ENCODE results near the gene RPL22L1. TPM values are rescaled to one million over a fixed set of nuclear protein-coding genes. Genes with fewer than 3 reads are reported as not detected.
"Not testable (repeated sequence)": the region's sequence is repeated elsewhere in the genome, so short reads cannot be mapped to it uniquely, and the experiment has no call there.

The RPL22L1 gene
- total RNA-seq, 6 donors from 2014 or later: 4.2 to 33.7 (median 29.0) TPM

GRCh38 chr3:170835336-170835735 lies 34.7 kb downstream of the RPL22L1 start:
- H3K4me3 ChIP-seq: no peak overlapping the region
- no peaks in the 10 kb centered on the region for H3K4me1 ChIP-seq
- DNase-seq: no peak
- H3K27me3 ChIP-seq: no peaks in the 10 kb centered on the region
- H3K27ac ChIP-seq: no peak overlapping the region
- H3K9me3 ChIP-seq: no peaks in the 10 kb centered on the region
- no peak for TF ChIP-seq CTCF (IDR thresholded peaks at IDR 0.05)
- TF ChIP-seq EP300 (IDR thresholded peaks at IDR 0.05): no peak
- TF ChIP-seq POLR2A (IDR thresholded peaks at IDR 0.05): no peak
- no peak for TF ChIP-seq POLR2AphosphoS5 (IDR thresholded peaks at IDR 0.05)
- no peaks in the 10 kb centered on the region for H3K36me3 ChIP-seq
- WGBS, 2 donors: 26 to 35% methylated on average over 3 of the region's 3 CpGs
- no peak for ATAC-seq (ENCODE audit: low FRiP score in 2 of 2)

- H3K4me3 ChIP-seq: no peak overlapping the region
- TF ChIP-seq CTCF (IDR thresholded peaks at IDR 0.05) (no peak), POLR2A (IDR thresholded peaks at IDR 0.05) (no peak), EP300 (IDR thresholded peaks at IDR 0.05) (no peak), POLR2AphosphoS5 (IDR thresholded peaks at IDR 0.05) (no peak)
- no peak overlapping the region for H3K27ac ChIP-seq
- no peak for ATAC-seq (ENCODE audit: low FRiP score in 2 of 2)
- no peak for DNase-seq
- no peaks in the 10 kb centered on the region for H3K9me3 ChIP-seq
- H3K27me3 ChIP-seq: no peaks in the 10 kb centered on the region
- H3K4me1 ChIP-seq: no peaks in the 10 kb centered on the region
- no peaks in the 10 kb centered on the region for H3K36me3 ChIP-seq
- 85 to 91% methylated on average over 4 of the region's 4 CpGs for WGBS, 2 donors
These were observed 39.4 kb downstream of the RPL22L1 start for GRCh38 chr3:170830580-170830979.

GRCh38 chr3:170829546-170830272 lies 40.3 kb downstream of the RPL22L1 start:
- no peak for TF ChIP-seq EP300 (IDR thresholded peaks at IDR 0.05)
- no peak for TF ChIP-seq POLR2AphosphoS5 (IDR thresholded peaks at IDR 0.05)
- TF ChIP-seq CTCF (IDR thresholded peaks at IDR 0.05): no peak
- no peak for TF ChIP-seq POLR2A (IDR thresholded peaks at IDR 0.05)

GRCh38 chr3:170826047-170826446 lies 43.9 kb downstream of the RPL22L1 start:
- no peak for DNase-seq
- Histone ChIP-seq H3K9me3 (no peaks in the 10 kb centered on the region), H3K4me3 (no peak overlapping the region), H3K27me3 (no peaks in the 10 kb centered on the region), H3K27ac (no peak overlapping the region), H3K36me3 (no peaks in the 10 kb centered on the region), H3K4me1 (no peaks in the 10 kb centered on the region)
- 67 to 74% methylated on average over 2 of the region's 2 CpGs for WGBS, 2 donors
- TF ChIP-seq EP300 (IDR thresholded peaks at IDR 0.05): no peak
- no peak for ATAC-seq (ENCODE audit: low FRiP score in 2 of 2)

More at GRCh38 chr3:170829546-170830272, 40.3 kb downstream of the RPL22L1 start:
- 61 to 64% methylated on average over 9 of the region's 9 CpGs for WGBS, 2 donors
- Histone ChIP-seq H3K4me1 (no peaks in the 10 kb centered on the region), H3K27ac (no peak overlapping the region), H3K27me3 (no peaks in the 10 kb centered on the region), H3K36me3 (no peaks in the 10 kb centered on the region), H3K4me3 (no peak overlapping the region), H3K9me3 (no peaks in the 10 kb centered on the region)
- DNase-seq (no peak), ATAC-seq (ENCODE audit: low FRiP score in 2 of 2) (no peak)

GRCh38 chr3:170823562-170823961 lies 46.4 kb downstream of the RPL22L1 start:
- WGBS, 2 donors: 82% methylated on average over 2 of the region's 2 CpGs
- not testable (repeated sequence) for H3K27me3 ChIP-seq, H3K36me3 ChIP-seq

GRCh38 chr3:170818325-170818724 lies 51.7 kb downstream of the RPL22L1 start:
- DNase-seq; H3K4me1 ChIP-seq; H3K9me3 ChIP-seq; ATAC-seq (ENCODE audit: low FRiP score in 2 of 2); H3K36me3 ChIP-seq; H3K27ac ChIP-seq; H3K27me3 ChIP-seq; H3K4me3 ChIP-seq: not testable (repeated sequence)
- WGBS, 2 donors: 82 to 100% methylated on average over 1 of the region's 1 CpG

More at GRCh38 chr3:170823562-170823961, 46.4 kb downstream of the RPL22L1 start:
- not testable (repeated sequence) for DNase-seq; H3K4me3 ChIP-seq; ATAC-seq (ENCODE audit: low FRiP score in 2 of 2); H3K27ac ChIP-seq; H3K4me1 ChIP-seq; H3K9me3 ChIP-seq

- not testable (repeated sequence) for H3K4me1 ChIP-seq; DNase-seq; H3K27ac ChIP-seq; H3K4me3 ChIP-seq; H3K9me3 ChIP-seq; ATAC-seq (ENCODE audit: low FRiP score in 2 of 2); H3K36me3 ChIP-seq; H3K27me3 ChIP-seq
- 81 to 88% methylated on average over 2 of the region's 2 CpGs for WGBS, 2 donors
These were observed 52.5 kb downstream of the RPL22L1 start for GRCh38 chr3:170817471-170817870.
